ENCODE data around the gene BST1.
"Not testable (repeated sequence)": the region's sequence is repeated elsewhere in the genome, so short reads cannot be mapped to it uniquely, and the experiment has no call there.

BST1 gene

GRCh38 chr4:15711762-15712161 is 8.9 kb downstream of the BST1 start:
- DNase-seq (ENCODE audit: low spot score), result no peak

- no peak for DNase-seq (ENCODE audit: low spot score)
Measured at GRCh38 chr4:15712214-15712613, 9.3 kb downstream of the BST1 start.

GRCh38 chr4:15714141-15714540 is 11.3 kb downstream of the BST1 start:
- no peak for DNase-seq (ENCODE audit: low spot score)

- DNase-seq (ENCODE audit: low spot score), result no peak
Measured at GRCh38 chr4:15714646-15715435, 12.0 kb downstream of the BST1 start.

GRCh38 chr4:15716115-15716514 is 13.2 kb downstream of the BST1 start:
- no peak for DNase-seq (ENCODE audit: low spot score)

GRCh38 chr4:15717086-15717485 is 14.2 kb downstream of the BST1 start:
- no peak for DNase-seq (ENCODE audit: low spot score)

GRCh38 chr4:15717657-15718416 is 15.0 kb downstream of the BST1 start:
- DNase-seq (ENCODE audit: low spot score), result no peak

- no peak for DNase-seq (ENCODE audit: low spot score)
Measured at GRCh38 chr4:15718465-15718864, 15.6 kb downstream of the BST1 start.

GRCh38 chr4:15718959-15719358 is 16.1 kb downstream of the BST1 start:
- no peak for DNase-seq (ENCODE audit: low spot score)

- no peak for DNase-seq (ENCODE audit: low spot score)
Measured at GRCh38 chr4:15719506-15719905, 16.6 kb downstream of the BST1 start.

- DNase-seq (ENCODE audit: low spot score), result no peak
Measured at GRCh38 chr4:15720851-15721250, 18.0 kb downstream of the BST1 start.

GRCh38 chr4:15725608-15726007 is 22.7 kb downstream of the BST1 start:
- DNase-seq (ENCODE audit: low spot score), result no peak

GRCh38 chr4:15729910-15730533 is 27.2 kb downstream of the BST1 start:
- DNase-seq (ENCODE audit: low spot score), result peak; percentile 47

- not testable (repeated sequence) for DNase-seq (ENCODE audit: low spot score)
Measured at GRCh38 chr4:15733061-15733460, 30.2 kb downstream of the BST1 start.

- no peak for DNase-seq (ENCODE audit: low spot score)
Measured at GRCh38 chr4:15735536-15735935, 32.7 kb downstream of the BST1 start.

GRCh38 chr4:15736514-15737050 is 33.7 kb downstream of the BST1 start:
- DNase-seq (ENCODE audit: low spot score), result no peak

- DNase-seq (ENCODE audit: low spot score), result no peak
Measured at GRCh38 chr4:15737255-15737654, 34.4 kb downstream of the BST1 start.

GRCh38 chr4:15738877-15739276 is 36.0 kb downstream of the BST1 start:
- no peak for DNase-seq (ENCODE audit: low spot score)

GRCh38 chr4:15740764-15741404 is 38.0 kb downstream of the BST1 start:
- no peak for DNase-seq (ENCODE audit: low spot score)

GRCh38 chr4:15742083-15742582 is 39.3 kb downstream of the BST1 start:
- DNase-seq (ENCODE audit: low spot score), result no peak

GRCh38 chr4:15742637-15743036 is 39.8 kb downstream of the BST1 start:
- DNase-seq (ENCODE audit: low spot score), result no peak

- DNase-seq (ENCODE audit: low spot score), result no peak
Measured at GRCh38 chr4:15744016-15744545, 41.2 kb downstream of the BST1 start.
